ENCODE measurements around the gene BMP6. TPM values are rescaled to one million over a fixed set of nuclear protein-coding genes. Genes with fewer than 3 reads are reported as not detected.

The BMP6 gene
- total and polyA plus RNA-seq, 2 donors (not counting 3 experiments of a cell fraction or from before 2014, with no cell fraction given) = 221 to 276 TPM

GRCh38 chr6:7920425-7920824, 194.5 kb downstream of the BMP6 start:
- Histone ChIP-seq H3K27ac (ENCODE audit: insufficient read depth, low read depth, low read length) (no peak overlapping the region), H3K9me1 (replicated peaks; ENCODE audit: control insufficient read depth, extremely low read depth, insufficient read depth, low read length) (no peaks in the 10 kb centered on the region), H3K79me2 (ENCODE audit: control insufficient read depth, insufficient read depth, low read length) (no peaks in the 10 kb centered on the region), H3K4me3 (replicated peaks in 1 of 3; ENCODE audit: insufficient read depth in 1 of 3, low read depth in 1 of 3, low read length in 3 of 3) (no peak overlapping the region), H3K36me3 (ENCODE audit: control insufficient read depth in 2 of 2, extremely low read depth in 1 of 2, insufficient read depth in 2 of 2, low read length in 2 of 2) (no peaks in the 10 kb centered on the region), H3K27me3 (ENCODE audit: control insufficient read depth in 2 of 2, insufficient read depth in 2 of 2, low read length in 2 of 2) (no peaks in the 10 kb centered on the region), H4K20me1 (replicated peaks; ENCODE audit: control insufficient read depth, extremely low read depth, insufficient read depth, low read length) (no peaks in the 10 kb centered on the region), H2AFZ (ENCODE audit: low read depth, low read length) (no peak overlapping the region), H3K9ac (replicated peaks; ENCODE audit: extremely low read depth, insufficient read depth, low read length) (no peak overlapping the region), H3K9me3 (replicated peaks; ENCODE audit: control insufficient read depth, insufficient read depth, low read length) (no peaks in the 10 kb centered on the region), H3K4me2 (ENCODE audit: insufficient read depth, low read length) (no peak overlapping the region), H3K4me1 (ENCODE audit: control insufficient read depth, extremely low read depth, insufficient read depth, low read length) (peaks cover 4% of the 10 kb centered on the region)
- intact Hi-C loops (cut with micrococcal nuclease) = no loop called here
- DNase-seq (ENCODE audit: low read depth, low spot score) = no peak
- dilution Hi-C loops (cut with MboI; ENCODE audit: extremely low pct_ligation_motif_present, low sequenced_read_pairs) = no loop called here
- BruUV-seq (replicated peaks) = no TSS peak
- ChIA-PET POLR2A (no interaction called here), CTCF (no interaction called here)
- FAIRE-seq = no peak
- TF ChIP-seq MYC (IDR thresholded peaks at IDR 0.05; ENCODE audit: low read depth, low read length) = no peak
- no peak for TF ChIP-seq FOS (IDR thresholded peaks at IDR 0.05; ENCODE audit: borderline replicate concordance, insufficient read depth, low read length)
- no peak for TF ChIP-seq JUN (IDR thresholded peaks at IDR 0.05; ENCODE audit: borderline replicate concordance, insufficient read depth, insufficient read length, low read depth)
- no peak for TF ChIP-seq GATA2 (IDR thresholded peaks at IDR 0.05; ENCODE audit: insufficient read depth, insufficient read length, low read depth, low read length)
- TF ChIP-seq CTCF (IDR thresholded peaks at IDR 0.05; ENCODE audit: extremely low read depth in 1 of 2, insufficient read depth in 1 of 2, low read depth in 1 of 2, low read length in 2 of 2) = no peak
- TF ChIP-seq, protein P1, sequence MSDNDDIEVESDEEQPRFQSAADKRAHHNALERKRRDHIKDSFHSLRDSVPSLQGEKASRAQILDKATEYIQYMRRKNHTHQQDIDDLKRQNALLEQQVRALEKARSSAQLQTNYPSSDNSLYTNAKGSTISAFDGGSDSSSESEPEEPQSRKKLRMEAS (IDR thresholded peaks at IDR 0.05; ENCODE audit: insufficient read depth, insufficient read length) = no peak
- TF ChIP-seq POLR2A (IDR thresholded peaks at IDR 0.05; ENCODE audit: low read depth, low read length) = no peak
- no peak for TF ChIP-seq POLR2AphosphoS5 (IDR thresholded peaks at IDR 0.05; ENCODE audit: insufficient read depth, low read depth, low read length)
- no peak for TF ChIP-seq EZH2 (IDR thresholded peaks at IDR 0.05; ENCODE audit: borderline replicate concordance, low read depth, low read length, severe bottlenecking)

Measured in endothelial cell of umbilical vein (primary cell).